Neural progenitor cell (in vitro differentiated cells): Measurements from ENCODE around the gene KRT35. TPM values are rescaled to one million over a fixed set of nuclear protein-coding genes. Genes with fewer than 3 reads are reported as not detected.
"Not testable (repeated sequence)": the region's sequence is repeated elsewhere in the genome, so short reads cannot be mapped to it uniquely, and the experiment has no call there.

Source experiments
- DNase-seq: peaks from one replicate; pipeline ENCODE4 v3.0.0-alpha.2; 2016; ENCODE audit warnings: low spot score
- H2AFZ ChIP-seq: fragments of 200-600 bp; sonication (generic); replicated peaks from 2 replicates; pipeline ENCODE4 v1.6.1; 2016; ENCODE audit warnings: antibody characterized with exemption
- H3F3A ChIP-seq: fragments of 200-600 bp; sonication (generic); 2 replicates; pipeline ENCODE4 v1.6.1; 2016; ENCODE audit warnings: antibody characterized with exemption, low read depth
- H3K27ac ChIP-seq: fragments of 200-600 bp; sonication (generic); 2 replicates; pipeline ENCODE4 v1.5.1; 2016; ENCODE audit warnings: mild to moderate bottlenecking
- H3K27me3 ChIP-seq: fragments of 200-600 bp; sonication (generic); 2 replicates; pipeline ENCODE4 v1.6.1; 2016; ENCODE audit warnings: mild to moderate bottlenecking, moderate library complexity
- H3K36me3 ChIP-seq: fragments of 200-600 bp; sonication (generic); 2 replicates; pipeline ENCODE4 v1.5.1; 2016
- H3K4me1 ChIP-seq: fragments of 200-600 bp; sonication (generic); 2 replicates; pipeline ENCODE4 v1.6.1; 2016; ENCODE audit warnings: mixed run types
- H3K4me2 ChIP-seq: fragments of 200-600 bp; sonication (generic); 2 replicates; pipeline ENCODE4 v1.6.1; 2016
- H3K4me3 ChIP-seq: fragments of 200-600 bp; sonication (generic); 2 replicates; pipeline ENCODE4 v1.5.1; 2016
- H3K79me2 ChIP-seq: fragments of 200-600 bp; sonication (generic); 2 replicates; pipeline ENCODE4 v1.6.1; 2016; ENCODE audit warnings: low read depth
- H3K9ac ChIP-seq: fragments of 200-600 bp; sonication (generic); 2 replicates; pipeline ENCODE4 v1.6.1; 2016
- H3K9me3 ChIP-seq: fragments of 200-600 bp; sonication (generic); 2 replicates; pipeline ENCODE4 v1.5.1; 2016; ENCODE audit warnings: low read depth
- H4K20me1 ChIP-seq: fragments of 200-600 bp; sonication (generic); 2 replicates; pipeline ENCODE4 v1.6.1; 2016; ENCODE audit warnings: low read depth
- H3K27ac Mint-ChIP-seq: 3 replicates; pipeline ENCODE4 v1.8.0; 2021; ENCODE audit warnings: mixed read lengths
- H3K27me3 Mint-ChIP-seq: 2 replicates; pipeline ENCODE4 v1.8.0; 2022; ENCODE audit warnings: low read depth, mild to moderate bottlenecking, inconsistent platforms, moderate library complexity, mixed read lengths; ENCODE audit not compliant: insufficient read depth
- H3K36me3 Mint-ChIP-seq: 3 replicates; pipeline ENCODE4 v1.8.0; 2021; ENCODE audit warnings: mixed read lengths
- H3K4me1 Mint-ChIP-seq: 3 replicates; pipeline ENCODE4 v1.8.0; 2021; ENCODE audit warnings: mixed read lengths
- H3K4me3 Mint-ChIP-seq: 3 replicates; pipeline ENCODE4 v1.8.0; 2021; ENCODE audit warnings: mild to moderate bottlenecking, moderate library complexity, mixed read lengths
- H3K9me3 Mint-ChIP-seq: 3 replicates; pipeline ENCODE4 v1.8.0; 2020; ENCODE audit warnings: mixed read lengths
- CTCF ChIP-seq: fragments of 200-600 bp; sonication (generic); IDR thresholded peaks from 2 replicates; pipeline ENCODE4 v1.5.1; 2017; ENCODE audit warnings: antibody characterized with exemption, mild to moderate bottlenecking
- EZH2 ChIP-seq: fragments of 200-600 bp; sonication (generic); IDR thresholded peaks from 2 replicates; pipeline ENCODE4 v1.6.1; 2017; ENCODE audit warnings: antibody characterized with exemption, mild to moderate bottlenecking, moderate library complexity
- EZH2phosphoT487 ChIP-seq: fragments of 200-600 bp; sonication (generic); IDR thresholded peaks from 2 replicates; pipeline ENCODE4 v1.6.1; 2017; ENCODE audit warnings: antibody characterized with exemption
- total RNA-seq: library from RNA; depleted of rRNA; stranded (reverse); fragments of >200 nt; gene quantifications from 2 replicates; pipeline ENCODE4 v1.2.3, GENCODE V29; 2015; ENCODE audit warnings: low replicate concordance

KRT35 gene
- total RNA-seq, 1 donor from 2014 or later = not detected

GRCh38 chr17:41434005-41434404 lies 46.9 kb downstream of the KRT35 start:
- no peaks in the 10 kb centered on the region for H3K79me2 ChIP-seq
- Mint-ChIP-seq H3K9me3 (no peaks in the 10 kb centered on the region), H3K36me3 (no peaks in the 10 kb centered on the region), H3K27me3 (peaks cover 3% of the 10 kb centered on the region), H3K4me3 (no peak overlapping the region), H3K4me1 (peaks cover 3% of the 10 kb centered on the region), H3K27ac (no peak overlapping the region)
- no peaks in the 10 kb centered on the region for H3K36me3 ChIP-seq
- DNase-seq = no peak
- TF ChIP-seq CTCF = no peak
- H3K27ac ChIP-seq = no peak overlapping the region
- H3K4me1 ChIP-seq = peaks cover under 1% of the 10 kb centered on the region
- H3F3A ChIP-seq = no peaks in the 10 kb centered on the region
- no peaks in the 10 kb centered on the region for H4K20me1 ChIP-seq
- no peak overlapping the region for H3K9ac ChIP-seq
- no peak overlapping the region for H3K4me3 ChIP-seq
- H3K4me2 ChIP-seq = no peak overlapping the region
- no peaks in the 10 kb centered on the region for H3K27me3 ChIP-seq
- no peaks in the 10 kb centered on the region for H3K9me3 ChIP-seq
- no peak overlapping the region for H2AFZ ChIP-seq

DNA sequence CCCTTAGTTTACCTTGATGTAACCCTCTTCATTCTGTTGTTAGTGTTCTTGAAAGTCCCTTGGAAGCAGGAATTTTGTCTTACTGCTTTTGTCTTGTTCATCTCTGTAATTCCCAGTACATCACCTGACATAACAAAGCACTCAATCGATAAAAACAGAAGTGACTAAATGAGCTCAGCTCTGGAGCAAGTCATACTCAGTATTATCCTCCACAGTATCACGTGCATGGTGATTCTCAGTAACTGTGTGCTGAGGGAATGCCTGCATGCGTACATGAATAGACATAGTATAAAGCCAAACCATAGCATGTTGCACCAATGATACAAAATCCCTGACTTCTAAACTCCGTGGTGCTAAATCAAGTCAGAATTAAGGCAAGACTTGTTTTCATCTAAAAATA lies 47.4 kb downstream of the KRT35 start:
- Histone ChIP-seq H3K36me3 (no peaks in the 10 kb centered on the region), H3K9ac (no peak overlapping the region), H3K27ac (no peak overlapping the region), H3K4me2 (no peak overlapping the region), H2AFZ (no peak overlapping the region), H3K27me3 (no peaks in the 10 kb centered on the region), H4K20me1 (no peaks in the 10 kb centered on the region), H3K4me3 (no peak overlapping the region), H3F3A (no peaks in the 10 kb centered on the region), H3K4me1 (peaks cover 4% of the 10 kb centered on the region), H3K79me2 (no peaks in the 10 kb centered on the region), H3K9me3 (no peaks in the 10 kb centered on the region)
- DNase-seq = no peak
- H3K36me3 Mint-ChIP-seq = no peaks in the 10 kb centered on the region
- no peak overlapping the region for H3K4me3 Mint-ChIP-seq
- no peak for TF ChIP-seq EZH2phosphoT487
- TF ChIP-seq CTCF = no peak
- TF ChIP-seq EZH2 = no peak
- no peaks in the 10 kb centered on the region for H3K9me3 Mint-ChIP-seq
- peaks cover 3% of the 10 kb centered on the region for H3K27me3 Mint-ChIP-seq
- H3K27ac Mint-ChIP-seq = no peak overlapping the region
- peaks cover 7% of the 10 kb centered on the region for H3K4me1 Mint-ChIP-seq

DNA sequence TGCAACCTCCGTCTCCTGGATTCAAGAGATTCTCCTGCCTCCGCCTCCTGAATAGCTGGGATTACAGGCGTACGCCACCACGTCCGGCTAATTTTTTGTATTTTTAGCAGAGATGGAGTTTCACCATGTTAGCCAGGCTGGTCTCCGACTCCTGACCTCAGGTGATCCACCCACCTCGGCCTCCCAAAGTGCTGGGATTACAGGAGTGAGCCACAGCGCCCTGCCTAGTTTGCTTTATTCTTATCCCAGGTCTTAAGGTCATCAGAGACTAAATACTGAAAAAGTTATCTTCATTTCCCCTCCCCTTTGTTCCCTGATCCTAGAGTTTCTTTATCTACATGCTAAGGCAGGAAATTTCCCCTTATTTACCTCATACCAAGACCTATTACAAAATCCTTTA lies 50.6 kb downstream of the KRT35 start:
- H3K27ac Mint-ChIP-seq, H3K27ac ChIP-seq, H4K20me1 ChIP-seq, H3K9ac ChIP-seq, DNase-seq, H3K36me3 Mint-ChIP-seq, H2AFZ ChIP-seq, H3K4me2 ChIP-seq, H3K79me2 ChIP-seq, H3K4me1 ChIP-seq, H3K4me3 ChIP-seq, H3K9me3 ChIP-seq, H3K9me3 Mint-ChIP-seq, H3K27me3 ChIP-seq, H3K27me3 Mint-ChIP-seq, H3F3A ChIP-seq, H3K4me3 Mint-ChIP-seq, H3K36me3 ChIP-seq: not testable (repeated sequence)
- peaks cover 10% of the 10 kb centered on the region for H3K4me1 Mint-ChIP-seq

DNA sequence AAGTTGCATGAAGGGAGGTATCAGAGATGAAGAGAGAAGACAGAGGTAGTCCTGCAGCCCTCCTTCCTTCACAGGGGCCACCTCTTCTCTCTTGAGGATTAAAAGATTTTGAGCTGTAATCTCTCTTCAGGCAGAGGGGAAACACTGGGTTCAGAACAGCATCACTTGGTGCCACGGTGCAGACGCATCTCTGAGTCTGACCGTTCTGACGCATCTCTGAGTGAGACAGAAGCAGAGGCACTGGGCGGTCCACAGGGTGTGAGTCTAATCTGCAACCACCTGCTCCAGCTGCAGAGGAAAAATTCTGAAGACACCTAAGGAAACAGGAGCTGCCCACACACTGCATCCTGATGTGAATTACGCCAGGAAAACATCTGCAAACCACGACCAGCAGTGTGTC lies 51.3 kb downstream of the KRT35 start:
- Mint-ChIP-seq H3K9me3 (no peaks in the 10 kb centered on the region), H3K27ac (no peak overlapping the region)

More for the DNA sequence above, 51.3 kb downstream of the KRT35 start:
- DNase-seq = no peak
- H3K4me1 ChIP-seq = peaks cover 4% of the 10 kb centered on the region
- no peak for TF ChIP-seq EZH2phosphoT487
- no peak for TF ChIP-seq EZH2
- no peak for TF ChIP-seq CTCF
- Mint-ChIP-seq H3K36me3 (no peaks in the 10 kb centered on the region), H3K4me3 (no peak overlapping the region), H3K4me1 (peaks cover 10% of the 10 kb centered on the region), H3K27me3 (peaks cover 3% of the 10 kb centered on the region)
- H3K4me3 ChIP-seq = no peak overlapping the region
- H3K79me2 ChIP-seq = no peaks in the 10 kb centered on the region
- no peak overlapping the region for H3K27ac ChIP-seq
- no peaks in the 10 kb centered on the region for H3K9me3 ChIP-seq
- H4K20me1 ChIP-seq = no peaks in the 10 kb centered on the region
- no peak overlapping the region for H3K4me2 ChIP-seq
- H3F3A ChIP-seq = no peaks in the 10 kb centered on the region
- no peak overlapping the region for H3K9ac ChIP-seq
- H3K36me3 ChIP-seq = no peaks in the 10 kb centered on the region
- H2AFZ ChIP-seq = no peak overlapping the region
- H3K27me3 ChIP-seq = no peaks in the 10 kb centered on the region
